ENCODE measurements around the gene TSPAN5.

- no peak for TF ChIP-seq POLR2AphosphoS5 (IDR thresholded peaks at IDR 0.05)
- TF ChIP-seq EP300 (conservative IDR thresholded peaks at IDR 0.05; ENCODE audit: poor library complexity, severe bottlenecking), result no peak
- TF ChIP-seq CTCF (IDR thresholded peaks at IDR 0.05; ENCODE audit: poor library complexity, severe bottlenecking), result no peak
- TF ChIP-seq SMC3 (conservative IDR thresholded peaks at IDR 0.05; ENCODE audit: poor library complexity), result no peak
- no peak for TF ChIP-seq EZH2 (IDR thresholded peaks at IDR 0.05; ENCODE audit: borderline replicate concordance, insufficient read depth, low read length, poor library complexity, severe bottlenecking)
These were observed 26.2 kb downstream of the TSPAN5 start for GRCh38 chr4:98632258-98632657.

Measured in neural cell (in vitro differentiated cells).